GM23338 (cell line): ENCODE data around the gene RFX6. TPM values are rescaled to one million over a fixed set of nuclear protein-coding genes. Genes with fewer than 3 reads are reported as not detected.

Experiments used
- polyA plus RNA-seq: library from polyadenylated mRNA; unstranded; fragments of >200 nt; fragmentation: Nextera tagmentation; extraction: Ambion mirVana; gene quantifications from 2 replicates; pipeline ENCODE4 v1.2.1, GENCODE V29; 2016
- total RNA-seq: library from RNA; depleted of rRNA; stranded (reverse); fragments of >200 nt; shearing (Covaris generic); gene quantifications from 2 replicates; pipeline ENCODE4 v1.2.3, GENCODE V29; 2014; rRNA removed

Gene RFX6
- total and polyA plus RNA-seq, 2 experiments from 2014 or later = 0.35 TPM; not detected in 1

Other genes starting within 250 kb of the RFX6 start
- 19.1 and 23.2 TPM in 2 replicates for gene ZUP1, start 208.5 kb upstream of the RFX6 start, total RNA-seq
- gene ZUP1, start 208.5 kb upstream of the RFX6 start, polyA plus RNA-seq = 20.4 and 21.4 TPM in 2 replicates
- gene KPNA5, start 196.0 kb upstream of the RFX6 start, total RNA-seq = 9.4 and 16.3 TPM in 2 replicates
- 6.9 and 8.5 TPM in 2 replicates for gene KPNA5, start 196.0 kb upstream of the RFX6 start, polyA plus RNA-seq
- gene FAM162B, start 111.5 kb upstream of the RFX6 start, total RNA-seq = 5.9 and 6.3 TPM in 2 replicates
- 6.3 and 9.3 TPM in 2 replicates for gene FAM162B, start 111.5 kb upstream of the RFX6 start, polyA plus RNA-seq
- 0.21 TPM in 1 of 2 replicates, not detected in the other for gene GPRC6A, start 48.2 kb upstream of the RFX6 start, total RNA-seq
- gene GPRC6A, start 48.2 kb upstream of the RFX6 start, polyA plus RNA-seq = 0.31 and 0.45 TPM in 2 replicates